GM19324 (cell line): ENCODE results near the gene TM9SF3.
"Not testable (repeated sequence)": the region's sequence is repeated elsewhere in the genome, so short reads cannot be mapped to it uniquely, and the experiment has no call there.

Experiments
- ATAC-seq: cut with Tn5 transposase; IDR thresholded peaks from one replicate; pipeline ENCODE4 v1.9.1; 2021; ENCODE audit warnings: mild to moderate bottlenecking, moderate library complexity; ENCODE audit not compliant: unreplicated experiment, low FRiP score

Gene TM9SF3

DNA sequence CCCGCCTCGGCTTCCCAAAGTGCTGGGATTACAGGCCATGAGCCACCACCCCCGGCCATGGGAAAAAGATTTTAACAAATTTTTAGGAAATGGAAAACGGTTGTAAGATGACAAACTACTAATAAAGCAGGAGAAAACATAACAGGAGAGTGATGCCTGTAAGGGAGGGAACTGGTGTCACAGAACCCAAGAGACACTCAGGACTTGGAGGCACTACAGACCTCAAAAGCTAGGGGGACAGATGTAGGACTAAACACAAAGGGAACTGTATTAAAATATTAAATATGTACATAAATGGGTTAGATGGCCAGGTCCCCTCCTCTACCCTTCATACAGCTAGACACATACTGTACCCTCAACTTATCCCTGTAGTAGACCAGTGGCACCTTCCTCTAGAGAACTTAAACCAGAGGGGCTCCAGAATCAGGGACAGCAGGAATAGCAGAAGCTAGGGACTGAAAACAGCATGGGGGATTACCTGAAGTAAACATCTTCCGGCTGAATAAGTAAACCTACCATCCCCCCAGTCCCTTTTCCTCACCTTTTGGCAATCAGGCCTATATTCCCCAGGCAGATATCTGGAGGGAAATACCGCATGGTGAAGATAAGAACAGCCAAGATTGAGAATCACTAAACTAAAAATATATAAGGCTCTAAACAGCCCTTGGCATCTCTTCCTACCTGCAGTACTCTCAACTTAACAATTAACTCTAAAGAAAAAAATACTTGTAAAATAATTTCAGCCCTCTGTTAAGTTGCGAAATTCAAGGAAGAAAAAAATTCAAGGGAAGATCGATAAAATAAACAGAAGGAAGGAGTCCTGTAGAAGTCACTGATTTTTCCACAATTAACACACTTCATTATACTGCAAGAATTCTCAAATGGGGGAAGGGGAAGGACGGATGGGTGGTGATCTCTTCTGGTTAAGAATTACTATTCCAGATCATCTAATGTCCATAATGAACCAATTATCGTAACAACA, 15.5 kb downstream of the TM9SF3 start:
- no peak for ATAC-seq

DNA sequence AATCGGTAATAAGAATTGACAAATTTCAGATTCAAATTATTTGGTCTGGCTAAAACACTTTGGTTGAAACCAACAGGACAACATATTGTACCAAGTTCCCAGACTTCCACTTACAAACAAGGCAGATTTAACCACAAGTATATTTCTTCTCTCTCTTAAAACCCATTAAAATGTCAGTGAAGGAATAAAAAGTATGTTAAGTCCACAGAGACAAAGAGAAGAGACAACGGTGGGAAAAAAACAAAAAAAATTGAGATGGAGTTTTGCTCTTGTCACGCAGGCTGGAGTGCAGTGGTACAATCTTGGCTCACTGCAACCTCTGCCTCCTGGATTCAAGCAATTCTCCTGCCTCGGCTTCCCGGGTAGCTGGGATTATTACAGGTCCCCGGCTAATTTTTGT, 16.3 kb downstream of the TM9SF3 start:
- no peak for ATAC-seq

DNA sequence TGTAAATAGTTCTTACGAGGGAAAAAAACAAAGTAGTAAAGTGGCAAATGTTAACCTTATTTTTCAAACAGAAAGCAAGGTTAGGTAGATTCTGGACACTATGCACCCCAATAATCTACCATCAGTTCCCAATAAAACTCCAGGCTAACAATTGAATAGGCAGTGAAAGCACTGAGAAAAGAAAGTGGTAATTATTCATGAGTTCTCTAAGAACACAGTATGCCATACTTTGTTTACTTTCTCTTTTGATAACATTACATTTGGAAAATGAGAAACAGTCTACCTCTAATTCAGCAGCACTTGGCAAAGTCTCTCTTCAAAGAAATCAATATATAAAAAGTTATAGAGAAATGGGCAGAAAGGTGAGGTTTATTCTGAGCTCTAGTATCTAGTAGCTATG, 18.4 kb downstream of the TM9SF3 start:
- no peak for ATAC-seq

DNA sequence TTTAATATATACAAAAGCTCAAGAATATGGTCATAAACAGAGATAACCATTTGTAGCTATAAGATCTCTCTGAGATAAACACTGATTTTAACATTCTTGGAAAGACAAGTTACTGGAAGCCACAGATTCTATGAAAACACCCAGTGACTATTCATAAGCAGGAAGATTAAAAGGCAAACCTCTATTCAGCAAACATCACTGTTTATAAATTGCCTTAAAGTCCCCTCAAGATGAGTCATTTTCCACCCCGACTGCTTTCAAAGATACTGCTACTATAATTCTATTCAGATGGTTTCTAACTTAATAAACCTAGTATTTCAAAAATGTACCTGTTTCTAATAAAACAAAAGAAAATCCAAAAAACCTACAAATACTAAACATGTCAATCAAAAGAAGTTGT, 21.0 kb downstream of the TM9SF3 start:
- ATAC-seq = no peak

DNA sequence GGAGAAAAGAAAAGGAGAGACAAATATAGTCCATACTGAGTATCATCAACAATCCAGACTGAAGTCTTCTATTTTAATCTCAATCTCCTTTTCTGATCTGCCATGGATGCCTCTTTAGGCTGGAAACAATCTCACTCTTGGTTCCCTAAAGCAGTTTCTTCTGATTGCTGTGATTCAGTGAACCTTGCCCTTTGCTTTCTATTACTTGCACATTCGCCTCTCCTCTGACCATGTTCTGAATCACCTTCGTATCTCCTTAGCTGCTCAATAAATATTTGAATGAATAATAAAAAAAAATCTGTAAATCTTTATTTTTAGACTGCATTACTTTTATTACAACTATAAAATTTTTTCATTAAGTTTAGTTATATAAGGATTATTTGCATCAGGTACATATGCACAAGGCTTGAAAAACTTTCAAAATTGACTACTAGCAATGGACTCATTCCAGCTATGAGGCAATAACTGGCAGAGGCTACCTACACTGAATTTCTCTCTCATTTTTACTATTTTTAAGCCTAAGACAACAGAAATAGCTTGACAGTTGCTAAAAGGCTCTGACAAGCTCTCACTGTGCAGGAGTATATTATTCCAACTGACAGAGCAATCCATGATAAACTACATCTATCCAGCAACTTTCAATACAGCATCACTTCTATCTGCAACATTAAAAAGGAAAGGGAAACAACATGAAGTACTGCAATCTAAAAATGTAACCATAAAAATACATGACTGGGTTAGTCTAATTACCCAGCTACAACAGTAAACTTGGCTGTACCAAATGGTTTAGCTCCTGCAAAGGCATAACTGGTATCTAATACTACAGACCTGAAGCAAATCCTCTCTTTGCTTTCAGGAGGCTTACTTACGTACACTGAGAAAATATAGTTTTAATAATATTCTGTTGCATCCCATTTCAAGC, 25.6 kb downstream of the TM9SF3 start:
- no peak for ATAC-seq

DNA sequence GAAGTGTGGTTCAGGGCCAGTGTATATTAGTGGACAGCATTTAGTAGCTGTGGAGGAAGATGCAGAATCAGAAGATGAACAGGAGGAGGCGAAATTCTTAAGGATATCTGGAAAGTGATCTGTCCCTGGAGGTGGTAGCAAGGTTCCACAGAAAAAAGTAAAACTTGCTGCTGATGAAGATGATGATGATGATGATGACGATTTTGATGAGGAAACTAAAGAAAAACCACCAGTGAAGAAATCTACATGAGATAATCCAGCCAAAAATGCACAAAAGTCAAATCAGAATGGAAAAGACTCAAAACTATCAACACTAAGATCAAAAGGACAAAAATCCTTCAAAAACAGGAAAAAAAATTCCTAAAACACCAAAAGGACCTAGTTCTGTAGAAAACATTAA, 26.3 kb downstream of the TM9SF3 start:
- no peak for ATAC-seq

DNA sequence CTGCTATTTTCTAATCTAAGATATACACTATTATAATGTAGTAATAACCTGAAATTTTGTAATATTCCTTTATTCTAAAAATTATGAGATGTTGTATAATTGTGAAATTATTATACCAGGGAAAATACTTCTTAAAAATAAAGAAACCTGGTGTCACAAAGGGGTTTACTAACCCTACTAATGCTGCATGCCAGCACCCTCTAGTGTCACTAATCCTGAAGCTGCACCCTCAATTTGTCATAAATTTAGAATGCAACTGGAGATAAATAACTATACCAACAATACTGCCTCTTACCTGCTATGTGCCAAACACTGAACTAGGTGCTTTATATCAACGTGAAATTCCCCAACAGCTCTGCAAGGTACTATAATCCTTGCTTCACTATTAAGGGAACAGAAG, 30.8 kb downstream of the TM9SF3 start:
- ATAC-seq = no peak

DNA sequence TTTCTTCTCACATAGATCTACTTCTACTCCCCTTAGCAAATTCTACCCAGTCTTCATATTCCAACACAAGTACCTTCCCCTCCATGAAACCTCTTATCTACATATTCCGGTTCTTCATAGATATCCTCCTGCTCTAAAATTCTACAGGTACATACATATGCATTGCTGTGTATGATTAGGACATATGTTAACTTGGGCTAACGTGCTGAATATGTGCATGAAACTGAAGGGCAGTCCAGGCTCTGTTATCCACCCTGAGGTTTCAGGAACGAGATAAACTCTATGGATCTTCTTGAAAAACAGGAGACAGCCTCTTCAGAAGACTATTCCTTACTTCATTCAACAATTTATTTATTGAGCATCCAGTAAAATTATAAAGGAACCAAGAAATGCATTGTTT, 31.5 kb downstream of the TM9SF3 start:
- no peak for ATAC-seq

DNA sequence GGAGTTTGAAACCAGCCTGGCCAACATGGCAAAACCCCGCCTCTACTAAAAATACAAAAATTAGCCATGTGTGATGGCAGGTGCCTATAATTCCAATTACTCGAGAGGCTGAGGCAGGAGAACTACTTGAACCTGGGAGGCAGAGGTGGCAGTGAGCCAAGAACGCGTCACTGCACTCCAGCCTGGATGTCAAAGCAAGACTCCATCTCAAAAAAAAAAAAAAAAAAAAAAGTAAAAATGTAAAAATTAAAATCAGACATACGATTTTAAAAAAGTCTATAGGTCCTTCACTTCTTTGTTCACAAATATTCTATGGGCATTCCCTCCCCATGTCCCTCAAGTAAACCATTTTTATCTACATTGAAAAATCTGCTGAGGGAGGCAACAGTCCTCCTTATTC, 38.2 kb downstream of the TM9SF3 start:
- ATAC-seq = no peak

DNA sequence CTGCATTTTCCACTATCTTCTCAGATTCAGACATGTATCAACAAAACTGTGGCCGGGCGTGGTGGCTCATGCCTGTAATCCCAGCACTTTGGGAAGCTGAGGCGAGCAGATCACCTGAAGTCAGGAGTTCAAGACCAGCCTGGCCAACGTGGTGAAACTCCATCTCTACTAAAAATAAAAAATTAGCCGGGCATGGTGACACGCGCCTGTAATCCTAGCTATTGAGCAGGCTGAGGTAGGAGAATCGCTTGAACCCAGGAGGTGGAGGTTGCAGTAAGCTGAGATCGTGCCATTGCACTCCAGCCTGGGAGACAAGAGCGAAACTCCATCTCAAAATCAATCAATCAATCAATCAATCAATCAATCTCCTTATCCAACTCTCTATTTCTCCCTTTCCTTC, 41.3 kb downstream of the TM9SF3 start:
- ATAC-seq = not testable (repeated sequence)

DNA sequence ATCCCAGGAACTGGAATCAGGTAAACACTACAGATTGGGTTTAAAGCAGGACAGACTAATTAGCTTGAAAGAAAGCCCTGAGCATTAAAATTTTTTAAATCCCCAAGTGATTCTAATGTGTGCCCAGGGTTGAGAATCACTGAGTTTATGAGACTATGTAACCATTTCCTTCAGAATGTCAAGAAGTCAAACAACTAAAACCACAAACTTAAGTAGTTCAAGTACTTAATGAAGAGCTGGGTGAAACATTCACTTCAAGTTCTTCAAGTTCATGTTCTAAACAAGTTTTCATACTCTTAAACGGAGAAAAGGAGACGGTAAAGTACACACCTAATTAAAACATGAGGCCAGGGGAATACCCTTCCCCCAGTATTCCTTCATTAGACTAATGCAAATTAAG, 44.9 kb downstream of the TM9SF3 start:
- ATAC-seq = no peak

DNA sequence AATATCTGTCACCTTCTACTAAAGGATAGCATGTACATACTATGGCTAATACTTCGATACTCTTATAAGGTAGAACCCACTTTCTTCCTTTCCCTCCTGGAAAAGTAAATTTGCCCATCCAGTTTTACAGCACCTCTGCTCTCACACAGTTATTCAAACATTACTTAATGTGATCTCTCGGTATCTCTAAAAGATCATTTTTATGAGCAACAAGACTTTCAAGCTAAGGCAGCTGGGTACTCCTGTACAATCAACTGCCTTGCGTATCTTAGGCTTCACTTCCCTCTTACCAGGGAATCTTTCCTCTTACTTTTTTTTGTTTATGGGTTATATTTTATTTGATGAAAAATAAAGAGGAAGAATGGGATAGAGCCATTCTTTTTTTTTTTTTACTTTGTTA, 46.6 kb downstream of the TM9SF3 start:
- no peak for ATAC-seq

DNA sequence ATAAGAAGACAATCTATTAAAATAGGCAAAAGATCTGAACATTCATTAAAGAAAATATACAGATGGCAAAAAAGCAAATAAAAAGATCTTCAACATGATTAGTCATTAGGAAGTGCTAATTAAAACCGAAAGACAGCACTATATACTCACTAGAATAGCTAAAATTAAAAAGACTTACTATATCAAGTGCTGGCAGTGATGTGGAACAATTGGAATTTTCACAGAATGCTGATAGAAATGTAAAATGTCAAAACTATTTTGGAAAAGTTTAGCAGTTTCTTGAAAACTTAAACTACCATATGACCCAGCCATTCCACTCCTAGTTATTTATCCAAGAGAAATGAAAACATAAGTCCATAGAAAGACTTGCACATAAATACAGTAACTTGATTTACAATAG, 48.1 kb downstream of the TM9SF3 start:
- no peak for ATAC-seq

DNA sequence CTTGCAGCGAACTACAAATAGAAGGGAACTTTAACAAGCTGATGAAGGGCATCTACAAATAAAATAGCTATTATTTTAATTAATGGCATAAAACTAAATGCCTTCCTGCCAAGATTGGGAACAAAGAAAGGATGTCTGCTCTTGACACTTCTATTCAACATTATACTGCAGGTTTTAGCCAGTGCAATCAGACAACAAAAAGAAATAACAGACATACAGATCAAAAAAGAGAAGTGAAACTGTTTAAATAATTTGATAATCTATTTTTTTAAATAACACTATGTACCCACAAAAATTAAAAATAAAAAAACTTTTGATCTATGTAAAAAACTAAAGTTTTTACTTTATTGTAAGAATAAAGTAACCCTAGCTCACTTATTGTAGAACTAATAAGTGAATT, 50.7 kb downstream of the TM9SF3 start:
- no peak for ATAC-seq

DNA sequence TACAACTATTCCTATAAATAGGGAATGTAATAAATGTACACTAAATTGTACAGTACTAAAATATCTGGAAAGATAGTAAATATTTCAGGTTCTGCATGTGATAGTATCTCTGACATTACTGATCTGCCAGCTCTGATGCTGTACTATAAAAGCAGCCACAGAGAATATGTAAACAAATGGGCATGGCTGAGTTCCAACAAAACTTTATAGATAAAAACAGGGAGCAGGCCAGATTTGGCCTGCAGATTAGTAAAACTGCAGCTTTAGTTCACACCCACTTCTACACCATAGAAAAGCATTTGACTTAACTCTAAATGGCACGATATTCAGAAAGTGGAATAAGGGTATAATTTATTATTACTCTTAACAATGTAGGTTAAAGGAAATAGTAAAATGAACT, 54.3 kb downstream of the TM9SF3 start:
- ATAC-seq = no peak

DNA sequence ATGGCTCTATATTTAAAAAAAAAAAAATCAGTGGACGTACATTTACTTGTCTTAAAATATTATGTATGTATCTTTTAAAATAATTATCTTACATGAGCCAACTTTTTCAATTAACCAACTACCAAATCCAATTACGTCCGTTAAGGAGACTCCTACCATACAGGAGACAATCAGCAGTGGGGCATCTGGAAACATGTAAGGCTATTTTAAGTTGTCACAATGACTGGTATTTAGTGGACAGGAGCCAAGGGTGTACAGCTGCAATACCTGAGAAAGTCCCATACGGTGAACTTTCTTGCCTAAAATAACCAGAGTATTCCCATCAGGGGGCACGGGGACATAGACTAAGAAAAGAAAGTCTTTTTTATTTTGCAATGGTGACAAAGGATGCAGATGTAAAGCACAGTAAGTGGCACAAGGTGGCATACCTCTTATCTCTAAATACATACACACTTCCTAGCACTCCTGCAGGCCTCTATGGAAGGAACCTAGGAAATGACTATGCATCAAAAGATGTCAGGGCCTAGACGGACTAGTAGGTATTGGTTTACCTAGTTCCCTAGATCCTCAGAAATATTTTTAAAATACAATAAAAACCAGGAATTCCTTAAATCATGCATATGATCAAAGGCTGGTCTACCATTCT, 57.1 kb downstream of the TM9SF3 start:
- no peak for ATAC-seq

DNA sequence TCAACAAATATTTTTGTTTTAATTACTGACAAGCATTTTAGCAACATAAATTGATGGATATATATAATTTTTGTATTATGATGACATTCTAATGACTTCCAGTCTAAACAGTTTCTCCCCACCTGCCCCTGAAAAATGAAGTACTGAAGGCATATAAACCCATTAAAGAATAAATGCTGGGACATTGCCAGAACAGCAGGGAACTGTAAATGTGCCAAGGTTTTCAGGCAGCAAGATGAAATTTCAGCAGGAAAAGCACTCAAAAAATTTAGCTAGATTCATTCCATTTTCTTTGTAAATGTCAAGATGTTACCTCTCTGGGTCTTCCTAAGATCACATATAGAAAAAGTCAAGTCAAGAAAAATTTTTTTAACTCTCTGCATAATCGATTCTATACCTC, 62.1 kb downstream of the TM9SF3 start:
- ATAC-seq = no peak

DNA sequence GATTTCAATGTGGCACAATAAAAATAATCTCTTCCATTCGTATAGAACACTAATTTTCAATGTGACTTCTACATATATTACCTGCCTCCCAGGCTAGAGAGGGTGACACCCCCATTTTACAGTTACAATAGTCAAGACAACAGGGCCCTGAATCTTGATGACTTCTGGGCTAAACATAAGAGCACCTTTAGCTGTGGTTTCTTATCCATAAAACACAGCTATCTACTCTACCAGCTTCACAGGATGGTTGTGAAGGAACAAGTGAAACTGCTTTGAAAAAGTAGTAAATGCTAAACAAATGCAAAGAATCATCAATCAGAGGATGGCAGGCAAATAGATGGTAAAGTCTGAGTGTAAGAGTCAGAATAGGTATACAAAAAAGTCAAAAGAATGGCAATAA, 69.5 kb downstream of the TM9SF3 start:
- ATAC-seq = no peak

DNA sequence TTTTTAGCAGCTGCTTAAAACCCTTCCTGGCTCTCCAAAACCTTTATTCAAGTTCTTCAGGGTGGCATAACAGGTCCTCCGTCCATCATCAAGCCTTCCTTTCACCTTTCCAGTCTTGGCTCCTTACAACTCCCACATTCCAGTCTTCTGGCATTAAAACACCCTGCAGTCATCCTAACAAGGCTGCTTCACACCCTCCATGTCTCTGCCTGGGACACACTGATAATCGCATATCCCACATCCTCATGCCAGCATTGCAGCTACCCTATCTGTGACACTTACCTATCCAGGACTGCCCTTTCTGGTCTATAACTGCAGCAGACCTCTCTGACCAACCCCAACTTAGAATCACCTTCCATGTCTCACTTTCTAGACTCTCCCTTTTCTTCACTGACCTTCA, 70.5 kb downstream of the TM9SF3 start:
- ATAC-seq = no peak

DNA sequence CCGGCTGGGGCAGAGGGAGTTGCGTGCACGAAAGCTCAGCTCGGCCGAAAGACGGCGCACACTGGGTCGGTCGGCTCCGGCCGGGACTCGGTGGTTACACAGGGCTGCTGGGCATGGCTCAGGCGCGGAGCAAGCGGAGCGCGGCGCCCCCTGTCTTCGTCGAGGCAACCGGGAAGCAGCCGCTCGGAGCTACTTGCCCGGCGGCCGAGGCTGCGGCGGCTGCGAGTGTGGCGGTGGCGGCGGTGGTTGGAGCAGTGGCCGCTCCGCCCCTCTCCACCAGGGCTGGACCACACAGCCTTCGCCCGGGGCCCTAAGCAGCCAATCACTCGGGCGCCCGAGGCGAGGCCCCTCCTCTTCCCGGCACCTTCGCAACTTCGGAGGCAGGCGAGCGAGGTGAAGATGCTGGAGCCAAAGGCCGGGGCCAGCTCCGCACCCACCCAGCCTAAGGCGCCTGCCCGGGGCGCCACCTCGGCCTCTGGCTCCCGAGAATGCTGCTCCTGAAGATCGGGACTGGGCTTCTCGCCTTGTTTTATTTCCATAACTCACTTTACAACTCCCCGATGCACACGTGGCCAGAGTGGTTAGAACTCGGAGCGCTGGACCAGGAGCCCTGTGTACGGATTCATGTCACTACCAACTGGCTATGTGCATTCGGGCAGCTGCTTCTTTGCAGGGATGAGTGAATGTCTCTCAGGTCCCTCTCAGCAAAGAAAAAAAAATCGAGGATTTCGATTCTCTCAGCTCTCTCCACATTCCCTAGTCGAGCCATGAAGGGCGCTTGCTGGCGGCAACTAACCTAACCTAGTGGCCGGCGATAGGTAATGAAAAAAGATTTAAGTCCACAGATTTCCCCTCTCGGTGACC, 72.9 kb downstream of the TM9SF3 start, which contains the start of gene TLL2:
TLL2 (minus strand) TSS at position 229 of the 864 bp plus-strand sequence. CDS start 241 bp downstream, outside the sequence.
- ATAC-seq = peak; percentile 84
